Cardiac muscle cell (in vitro differentiated cells and primary cell): ENCODE measurements around the gene PDGFC. TPM values are rescaled to one million over a fixed set of nuclear protein-coding genes. Genes with fewer than 3 reads are reported as not detected.

Experiments
- DNase-seq, 2 donors: peaks; one replicate each; pipeline versions ENCODE4 v3.0.0 to v3.0.0-alpha.2; 2010 to 2017; ENCODE audit warnings: low read depth in 1 of 2, low spot score in 1 of 2
- H3K27ac ChIP-seq: fragments of 200-600 bp; sonication (generic); 2 replicates; pipeline ENCODE4 v1.5.1; 2016
- H3K27me3 ChIP-seq: fragments of 200-600 bp; sonication (generic); 2 replicates; pipeline ENCODE4 v1.6.0; 2016; ENCODE audit warnings: control low read depth
- H3K36me3 ChIP-seq: fragments of 200-600 bp; sonication (generic); 2 replicates; pipeline ENCODE4 v1.5.1; 2016; ENCODE audit warnings: control low read depth
- H3K4me1 ChIP-seq: fragments of 200-600 bp; sonication (generic); 2 replicates; pipeline ENCODE4 v1.8.1; 2017; ENCODE audit warnings: low read depth, mild to moderate bottlenecking, mixed run types
- H3K4me3 ChIP-seq: fragments of 200-600 bp; sonication (generic); 2 replicates; pipeline ENCODE4 v1.5.1; 2016; ENCODE audit warnings: mild to moderate bottlenecking
- H3K9me3 ChIP-seq: fragments of 200-600 bp; sonication (generic); 2 replicates; pipeline ENCODE4 v1.5.1; 2017; ENCODE audit warnings: low read depth, mild to moderate bottlenecking, control low read depth
- CTCF ChIP-seq: IDR thresholded peaks from 2 replicates; pipeline ENCODE4 v1.5.1; 2012; ENCODE audit warnings: low read depth, mild to moderate bottlenecking, low read length
- polyA plus RNA-seq: library from polyadenylated mRNA; unstranded; fragments of >200 nt; fragmentation: Nextera tagmentation; extraction: Ambion mirVana; gene quantifications from 2 replicates; pipeline ENCODE4 v1.2.1, GENCODE V29; 2016
- total RNA-seq: library from RNA; depleted of rRNA; stranded (reverse); fragments of >200 nt; gene quantifications from 2 replicates; pipeline ENCODE4 v1.2.3, GENCODE V29; 2016

PDGFC gene
- total and polyA plus RNA-seq, 2 experiments from 2014 or later = 6.9 to 18.2 TPM

GRCh38 chr4:156898373-156899117, 73.1 kb downstream of the PDGFC start:
- H3K36me3 ChIP-seq = no peaks in the 10 kb centered on the region
- H3K4me1 ChIP-seq = no peaks in the 10 kb centered on the region
- H3K27ac ChIP-seq = no peak overlapping the region
- peak in 1 of 2 donors; percentile 63 for DNase-seq
- TF ChIP-seq CTCF = no peak
- H3K27me3 ChIP-seq = no peaks in the 10 kb centered on the region
- H3K9me3 ChIP-seq = no peaks in the 10 kb centered on the region
- H3K4me3 ChIP-seq = no peak overlapping the region

GRCh38 chr4:156896527-156896926, 75.1 kb downstream of the PDGFC start:
- Histone ChIP-seq H3K9me3 (no peaks in the 10 kb centered on the region), H3K27me3 (no peaks in the 10 kb centered on the region), H3K27ac (no peak overlapping the region), H3K4me3 (no peak overlapping the region), H3K36me3 (no peaks in the 10 kb centered on the region), H3K4me1 (no peaks in the 10 kb centered on the region)
- TF ChIP-seq CTCF = no peak
- no peak for DNase-seq

- no peak for DNase-seq
- H3K4me3 ChIP-seq = no peak overlapping the region
- H3K27me3 ChIP-seq = no peaks in the 10 kb centered on the region
- no peaks in the 10 kb centered on the region for H3K36me3 ChIP-seq
- no peak for TF ChIP-seq CTCF
- H3K9me3 ChIP-seq = no peaks in the 10 kb centered on the region
- H3K4me1 ChIP-seq = no peaks in the 10 kb centered on the region
- H3K27ac ChIP-seq = no peak overlapping the region
These were observed 77.4 kb downstream of the PDGFC start for GRCh38 chr4:156894234-156894633.

GRCh38 chr4:156892805-156893204, 78.8 kb downstream of the PDGFC start:
- no peaks in the 10 kb centered on the region for H3K27me3 ChIP-seq
- no peak overlapping the region for H3K4me3 ChIP-seq
- no peaks in the 10 kb centered on the region for H3K4me1 ChIP-seq
- no peak overlapping the region for H3K27ac ChIP-seq
- DNase-seq = peak in 1 of 2 donors; percentile 19
- no peaks in the 10 kb centered on the region for H3K36me3 ChIP-seq
- no peaks in the 10 kb centered on the region for H3K9me3 ChIP-seq
- TF ChIP-seq CTCF = no peak

- H3K4me1 ChIP-seq = no peaks in the 10 kb centered on the region
- H3K27ac ChIP-seq = no peak overlapping the region
- no peaks in the 10 kb centered on the region for H3K27me3 ChIP-seq
- TF ChIP-seq CTCF = no peak
- no peaks in the 10 kb centered on the region for H3K9me3 ChIP-seq
- no peak overlapping the region for H3K4me3 ChIP-seq
- peak in 1 of 2 donors; percentile 87 for DNase-seq
- no peaks in the 10 kb centered on the region for H3K36me3 ChIP-seq
These were observed 81.7 kb downstream of the PDGFC start for GRCh38 chr4:156889616-156890594.
